Measurements from ENCODE around the gene CLDN15.
"Not testable (repeated sequence)": the region's sequence is repeated elsewhere in the genome, so short reads cannot be mapped to it uniquely, and the experiment has no call there.

The CLDN15 gene

GRCh38 chr7:101237206-101238067 lies at the start of gene CLDN15:
CLDN15 (minus strand) TSS chr7:101237802; CDS start chr7:101237581, 221 bp downstream.
- no peak for DNase-seq (ENCODE audit: low read depth)

GRCh38 chr7:101287032-101287431 lies 49.4 kb upstream of the CLDN15 start:
- DNase-seq (ENCODE audit: low read depth), result no peak

- DNase-seq (ENCODE audit: low read depth), result not testable (repeated sequence)
These were observed 48.3 kb upstream of the CLDN15 start for GRCh38 chr7:101285880-101286279.

GRCh38 chr7:101285171-101285570 lies 47.6 kb upstream of the CLDN15 start:
- no peak for DNase-seq (ENCODE audit: low read depth)

GRCh38 chr7:101280912-101281311 lies 43.3 kb upstream of the CLDN15 start:
- DNase-seq (ENCODE audit: low read depth), result not testable (repeated sequence)

GRCh38 chr7:101278461-101279292 lies 41.1 kb upstream of the CLDN15 start:
- no peak for DNase-seq (ENCODE audit: low read depth)

- DNase-seq (ENCODE audit: low read depth), result no peak
These were observed 39.6 kb upstream of the CLDN15 start for GRCh38 chr7:101277155-101277554.

GRCh38 chr7:101273206-101273605 lies 35.6 kb upstream of the CLDN15 start:
- no peak for DNase-seq (ENCODE audit: low read depth)

- no peak for DNase-seq (ENCODE audit: low read depth)
These were observed 33.4 kb upstream of the CLDN15 start for GRCh38 chr7:101271021-101271420.

- DNase-seq (ENCODE audit: low read depth), result no peak
These were observed 32.1 kb upstream of the CLDN15 start for GRCh38 chr7:101269664-101270063.

GRCh38 chr7:101265622-101266516 lies 28.3 kb upstream of the CLDN15 start:
- no peak for DNase-seq (ENCODE audit: low read depth)

GRCh38 chr7:101264102-101264706 lies 26.6 kb upstream of the CLDN15 start:
- not testable (repeated sequence) for DNase-seq (ENCODE audit: low read depth)

- no peak for DNase-seq (ENCODE audit: low read depth)
These were observed 20.7 kb upstream of the CLDN15 start for GRCh38 chr7:101258243-101258731.

GRCh38 chr7:101255796-101256195 lies 18.2 kb upstream of the CLDN15 start:
- no peak for DNase-seq (ENCODE audit: low read depth)

- DNase-seq (ENCODE audit: low read depth), result not testable (repeated sequence)
These were observed 15.6 kb upstream of the CLDN15 start for GRCh38 chr7:101253199-101253598.

- DNase-seq (ENCODE audit: low read depth), result peak; percentile 98
These were observed 14.5 kb upstream of the CLDN15 start for GRCh38 chr7:101251871-101252659.

GRCh38 chr7:101250324-101250723 lies 12.7 kb upstream of the CLDN15 start:
- DNase-seq (ENCODE audit: low read depth), result no peak

GRCh38 chr7:101248276-101248675 lies 10.7 kb upstream of the CLDN15 start:
- DNase-seq (ENCODE audit: low read depth), result no peak

- no peak for DNase-seq (ENCODE audit: low read depth)
These were observed 7.6 kb upstream of the CLDN15 start for GRCh38 chr7:101245147-101245668.

Data from stimulated activated CD8-positive, alpha-beta memory T cell treated with anti-CD3 and anti-CD28 coated beads, Interleukin-7, amount 100 ng/mL, for 24 hours (primary cell).